ENCODE results near the gene GFOD1. TPM values are rescaled to one million over a fixed set of nuclear protein-coding genes. Genes with fewer than 3 reads are reported as not detected.

Gene GFOD1
- total and polyA plus RNA-seq, 7 donors, result 2.3 to 18.3 (median 13.3) TPM

DNA sequence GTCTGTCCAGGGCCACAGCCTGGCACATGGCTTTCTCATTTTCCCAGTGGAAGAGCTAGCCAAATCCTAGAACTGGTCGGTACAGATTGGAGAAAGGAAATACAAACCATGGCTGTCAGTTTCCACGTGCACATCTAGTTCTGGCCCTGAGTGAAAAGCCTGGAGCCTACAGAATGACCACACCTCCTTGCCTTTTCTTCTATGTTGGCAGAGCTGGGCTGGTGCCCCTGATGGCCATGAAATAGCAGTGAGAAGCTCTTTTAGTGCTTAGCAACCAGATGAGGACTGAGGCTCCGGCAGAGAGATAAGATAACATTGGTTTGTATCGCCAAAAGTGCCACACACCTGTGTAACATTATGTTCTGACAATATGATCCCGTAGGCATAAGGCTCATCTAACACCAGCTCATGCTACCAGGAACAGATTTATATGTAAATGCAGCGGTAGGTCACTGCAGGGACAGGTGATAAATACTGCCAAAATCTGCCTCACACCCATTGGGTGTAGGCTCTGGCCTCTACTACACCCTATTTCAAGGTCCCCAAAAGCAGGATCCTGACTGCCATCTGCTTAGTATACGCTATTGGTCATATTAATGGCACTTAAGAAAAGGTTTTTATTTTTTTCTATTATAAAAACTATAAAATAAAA, 119.2 kb downstream of the GFOD1 start:
- intact Hi-C loops (cut with DNase I), result no loop called here
- DNase-seq, result no peak
- H3K36me3 ChIP-seq, result peaks cover 6 to 17% (median 10%) of the 10 kb centered on the region in 4 donors
- no peak overlapping the region for H3K4me3 ChIP-seq
- H3K4me1 ChIP-seq, result no peaks in the 10 kb centered on the region
- 52 to 83% methylated on average over 7 of the region's 7 CpGs for WGBS, 2 donors
- TF ChIP-seq POLR2A (IDR thresholded peaks at IDR 0.05) (no peak), CTCF (IDR thresholded peaks at IDR 0.05) (no peak), POLR2AphosphoS5 (IDR thresholded peaks at IDR 0.05) (no peak), EP300 (IDR thresholded peaks at IDR 0.05) (no peak)
- no peak overlapping the region for H3K27ac ChIP-seq
- H3K27me3 ChIP-seq, result no peaks in the 10 kb centered on the region
- no peaks in the 10 kb centered on the region for H3K9me3 ChIP-seq

- no peak overlapping the region for H3K27ac ChIP-seq
- no peaks in the 10 kb centered on the region for H3K4me1 ChIP-seq
- no peak overlapping the region for H3K4me3 ChIP-seq
- TF ChIP-seq POLR2A (IDR thresholded peaks at IDR 0.05), result no peak
- TF ChIP-seq POLR2AphosphoS5 (IDR thresholded peaks at IDR 0.05), result no peak
- TF ChIP-seq EP300 (IDR thresholded peaks at IDR 0.05), result no peak
- DNase-seq, result no peak
- no peaks in the 10 kb centered on the region for H3K27me3 ChIP-seq
- H3K36me3 ChIP-seq, result peaks cover 6 to 17% (median 10%) of the 10 kb centered on the region in 4 donors
- WGBS, 2 donors, result 70 to 79% methylated on average over 3 of the region's 3 CpGs
- H3K9me3 ChIP-seq, result no peaks in the 10 kb centered on the region
- intact Hi-C loops (cut with DNase I), result no loop called here
These were observed 120.0 kb downstream of the GFOD1 start for GRCh38 chr6:13367396-13367795.

- DNase-seq, result no peak
- peaks cover 6 to 17% (median 10%) of the 10 kb centered on the region in 4 donors for H3K36me3 ChIP-seq
- 98% methylated on average over 39 of the region's 39 CpGs for WGBS, 2 donors
- no peaks in the 10 kb centered on the region for H3K27me3 ChIP-seq
- TF ChIP-seq CTCF (IDR thresholded peaks at IDR 0.05), result no peak
- no peak for TF ChIP-seq POLR2AphosphoS5 (IDR thresholded peaks at IDR 0.05)
- TF ChIP-seq POLR2A (IDR thresholded peaks at IDR 0.05), result no peak
- TF ChIP-seq EP300 (IDR thresholded peaks at IDR 0.05), result no peak
- no peaks in the 10 kb centered on the region for H3K9me3 ChIP-seq
- intact Hi-C loops (cut with DNase I), result no loop called here
- H3K27ac ChIP-seq, result no peak overlapping the region
- no peaks in the 10 kb centered on the region for H3K4me1 ChIP-seq
- no peak overlapping the region for H3K4me3 ChIP-seq
These were observed 122.1 kb downstream of the GFOD1 start for GRCh38 chr6:13365320-13365719.

- 98% methylated on average over 34 of the region's 34 CpGs for WGBS, 2 donors
- H3K4me3 ChIP-seq, result no peak overlapping the region
- intact Hi-C loops (cut with DNase I), result no loop called here
These were observed 122.6 kb downstream of the GFOD1 start for GRCh38 chr6:13364842-13365241.

GRCh38 chr6:13362412-13362811, 125.0 kb downstream of the GFOD1 start:
- no peaks in the 10 kb centered on the region for H3K9me3 ChIP-seq
- no peak for TF ChIP-seq EP300 (IDR thresholded peaks at IDR 0.05)
- no peak for TF ChIP-seq POLR2A (IDR thresholded peaks at IDR 0.05)
- TF ChIP-seq POLR2AphosphoS5 (IDR thresholded peaks at IDR 0.05), result no peak
- TF ChIP-seq CTCF (IDR thresholded peaks at IDR 0.05), result no peak
- H3K27me3 ChIP-seq, result no peaks in the 10 kb centered on the region
- no peak overlapping the region for H3K27ac ChIP-seq
- no peak for DNase-seq
- intact Hi-C loops (cut with DNase I), result no loop called here
- H3K4me3 ChIP-seq, result no peak overlapping the region
- no peaks in the 10 kb centered on the region for H3K4me1 ChIP-seq
- H3K36me3 ChIP-seq, result peaks cover 6 to 17% (median 10%) of the 10 kb centered on the region in 4 donors
- 90 to 94% methylated on average over 5 of the region's 5 CpGs for WGBS, 2 donors

More at GRCh38 chr6:13364842-13365241, 122.6 kb downstream of the GFOD1 start:
- no peak overlapping the region for H3K27ac ChIP-seq
- no peaks in the 10 kb centered on the region for H3K27me3 ChIP-seq
- DNase-seq, result no peak
- H3K4me1 ChIP-seq, result no peaks in the 10 kb centered on the region
- no peaks in the 10 kb centered on the region for H3K9me3 ChIP-seq
- TF ChIP-seq CTCF (IDR thresholded peaks at IDR 0.05), result no peak
- TF ChIP-seq EP300 (IDR thresholded peaks at IDR 0.05), result no peak
- TF ChIP-seq POLR2A (IDR thresholded peaks at IDR 0.05), result no peak
- no peak for TF ChIP-seq POLR2AphosphoS5 (IDR thresholded peaks at IDR 0.05)
- H3K36me3 ChIP-seq, result peaks cover 6 to 17% (median 10%) of the 10 kb centered on the region in 4 donors

Measured in sigmoid colon (tissue), 7 donors.